Muscle layer of colon (tissue), 2 donors: ENCODE data around the gene SCN2A.

Experiments used
- H3K27ac ChIP-seq: one replicate; pipeline ENCODE4 v1.7.0; 2013; ENCODE audit warnings: low read depth, mild to moderate bottlenecking, low read length, moderate library complexity
- H3K27me3 ChIP-seq, 2 donors: one replicate each; pipeline ENCODE4 v1.7.0; 2013; ENCODE audit warnings: low read length in 2 of 2, mild to moderate bottlenecking in 2 of 2; ENCODE audit not compliant: insufficient read depth in 2 of 2, control insufficient read depth in 1 of 2
- H3K36me3 ChIP-seq: one replicate; pipeline ENCODE4 v1.7.0; 2013; ENCODE audit warnings: mild to moderate bottlenecking, low read length; ENCODE audit not compliant: insufficient read depth
- H3K4me1 ChIP-seq: one replicate; pipeline ENCODE4 v1.7.0; 2013; ENCODE audit warnings: mild to moderate bottlenecking, low read length; ENCODE audit not compliant: insufficient read depth
- H3K4me3 ChIP-seq, 2 donors: one replicate each; pipeline ENCODE4 v1.7.0; 2013; ENCODE audit warnings: low read length in 2 of 2, low read depth in 1 of 2, mild to moderate bottlenecking in 1 of 2, moderate library complexity in 1 of 2
- H3K9ac ChIP-seq: one replicate; pipeline ENCODE4 v1.7.0; 2013; ENCODE audit warnings: low read length
- H3K9me3 ChIP-seq: one replicate; pipeline ENCODE4 v1.7.0; 2013; ENCODE audit warnings: mild to moderate bottlenecking, low read length
- donor health status: abdominal sarcoma.
- donor health status: Adenocarcinoma of cecum.

The SCN2A gene

DNA sequence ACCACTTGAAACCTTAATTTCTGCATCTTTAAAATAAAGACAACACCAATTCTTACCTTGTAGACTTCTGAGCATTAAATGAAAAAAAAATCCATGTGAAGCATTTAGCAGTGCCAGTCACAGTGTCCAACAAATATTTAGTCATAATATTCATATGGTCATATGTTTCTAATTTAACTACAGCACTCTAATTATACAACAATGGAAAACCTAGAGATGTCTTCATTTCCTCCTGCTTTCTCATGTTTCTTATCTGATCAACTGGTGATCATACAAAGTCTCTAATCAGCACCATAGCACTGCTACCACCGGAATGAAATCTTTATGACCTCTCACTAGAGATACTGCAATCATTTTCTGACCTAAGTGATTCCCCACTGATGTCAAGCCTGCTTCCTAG is 25.1 kb upstream of the SCN2A start:
- Histone ChIP-seq H3K4me3 (no peak overlapping the region), H3K27me3 (no peaks in the 10 kb centered on the region), H3K27ac (no peak overlapping the region), H3K9ac (no peak overlapping the region), H3K4me1 (no peaks in the 10 kb centered on the region), H3K36me3 (no peaks in the 10 kb centered on the region), H3K9me3 (no peaks in the 10 kb centered on the region)

DNA sequence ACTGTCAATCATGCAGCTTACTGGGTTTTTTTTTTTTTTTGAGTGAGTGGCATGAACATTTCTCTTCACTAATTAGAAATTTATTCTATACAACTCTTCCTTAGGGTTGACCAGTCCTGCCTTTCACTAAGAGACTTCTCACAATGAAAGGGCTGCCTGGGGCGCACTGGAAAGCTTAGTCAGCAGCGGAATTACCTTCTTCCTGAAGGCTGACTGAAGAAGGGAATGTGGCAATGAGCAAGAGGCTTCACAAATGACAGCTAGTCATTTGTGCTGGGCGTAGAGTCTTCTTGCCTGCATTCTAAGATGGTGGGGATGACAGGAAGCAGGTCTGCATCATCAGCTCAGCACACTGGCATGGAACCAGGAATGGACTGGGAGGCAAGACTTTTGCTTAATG is 19.7 kb upstream of the SCN2A start:
- H3K27ac ChIP-seq, result no peak overlapping the region
- no peaks in the 10 kb centered on the region for H3K27me3 ChIP-seq
- H3K36me3 ChIP-seq, result no peaks in the 10 kb centered on the region
- H3K9me3 ChIP-seq, result no peaks in the 10 kb centered on the region
- no peak overlapping the region for H3K9ac ChIP-seq
- no peak overlapping the region for H3K4me3 ChIP-seq
- no peaks in the 10 kb centered on the region for H3K4me1 ChIP-seq

DNA sequence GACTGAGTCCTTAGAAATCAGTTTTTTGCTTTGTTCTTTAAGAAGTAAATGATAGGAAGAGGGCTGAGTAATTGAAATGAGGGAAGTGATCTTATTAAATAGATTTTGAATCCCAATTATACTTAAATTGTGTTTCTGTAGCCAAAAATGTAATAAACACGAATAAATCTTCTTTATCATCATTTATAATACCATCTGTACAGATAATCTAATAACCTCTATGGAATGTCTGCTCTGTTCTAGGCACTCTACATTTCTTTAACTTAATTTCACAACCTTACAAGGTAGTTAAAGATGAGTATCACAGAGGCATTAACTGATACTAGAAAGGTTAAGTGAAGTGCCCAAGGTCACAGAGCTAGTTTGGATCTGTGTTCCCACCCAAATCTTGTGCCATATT is 14.3 kb upstream of the SCN2A start:
- no peak overlapping the region for H3K4me3 ChIP-seq
- no peak overlapping the region for H3K9ac ChIP-seq
- H3K4me1 ChIP-seq, result no peaks in the 10 kb centered on the region
- H3K27me3 ChIP-seq, result no peaks in the 10 kb centered on the region
- H3K9me3 ChIP-seq, result no peaks in the 10 kb centered on the region
- H3K27ac ChIP-seq, result no peak overlapping the region
- no peaks in the 10 kb centered on the region for H3K36me3 ChIP-seq

DNA sequence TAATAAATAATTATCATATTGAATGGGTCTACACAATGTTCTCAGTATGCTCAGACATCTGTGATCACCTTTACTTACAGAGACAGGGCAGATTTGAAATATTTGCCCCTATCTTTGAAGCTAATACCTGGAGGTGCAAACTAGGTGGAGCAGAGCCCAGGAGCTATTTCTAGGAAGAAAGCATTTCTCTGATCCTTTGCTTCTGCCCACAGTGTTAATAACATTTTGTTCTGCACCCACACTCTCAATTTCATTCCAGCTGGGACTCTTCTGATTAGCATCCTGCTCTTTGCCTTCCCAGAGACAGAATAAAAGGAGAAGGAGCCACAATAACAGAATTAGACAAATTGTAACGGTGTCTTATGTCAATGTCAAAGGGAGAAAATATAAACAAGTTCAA is 11.6 kb upstream of the SCN2A start:
- H3K9me3 ChIP-seq, result no peaks in the 10 kb centered on the region
- no peak overlapping the region for H3K4me3 ChIP-seq
- H3K4me1 ChIP-seq, result no peaks in the 10 kb centered on the region
- H3K27me3 ChIP-seq, result no peaks in the 10 kb centered on the region
- H3K27ac ChIP-seq, result no peak overlapping the region
- H3K9ac ChIP-seq, result no peak overlapping the region
- H3K36me3 ChIP-seq, result no peaks in the 10 kb centered on the region

DNA sequence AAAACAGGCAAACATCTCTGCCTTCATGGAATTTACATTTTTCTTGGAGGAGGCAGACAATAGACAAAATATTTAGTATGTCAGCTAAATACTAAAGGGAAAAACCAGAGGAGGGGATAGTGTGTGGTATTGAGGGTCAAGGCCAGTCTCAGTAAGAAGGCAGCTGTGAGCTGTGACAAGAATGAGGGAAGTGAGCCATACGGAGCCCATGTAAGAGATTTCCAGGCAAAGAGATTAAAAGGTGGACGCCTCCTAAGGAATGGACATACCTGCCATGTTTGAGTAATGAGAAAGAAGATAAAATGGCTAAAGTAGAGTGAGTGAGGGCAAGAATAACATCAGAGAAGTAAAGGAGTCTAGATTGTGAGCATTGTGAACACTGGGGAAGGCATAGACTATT is 2.2 kb upstream of the SCN2A start:
- no peak overlapping the region for H3K9ac ChIP-seq
- H3K27ac ChIP-seq, result no peak overlapping the region

DNA sequence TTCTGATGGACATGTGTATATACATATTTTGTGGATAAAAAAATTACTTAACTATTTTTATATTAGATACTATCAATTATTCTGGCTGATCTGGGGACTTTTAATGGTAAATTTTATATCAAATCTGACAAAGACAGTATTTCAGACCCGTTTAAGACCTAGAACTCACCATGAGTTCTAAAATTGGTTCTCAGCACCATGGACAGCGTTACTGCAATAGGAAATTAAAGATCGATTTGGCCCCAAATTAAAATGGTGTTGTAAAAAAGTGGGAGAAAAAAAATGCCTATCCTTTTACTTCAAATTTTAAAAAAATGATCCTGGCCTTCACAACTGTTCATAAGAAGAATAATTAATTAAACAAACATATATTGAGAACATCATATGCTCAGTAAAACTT is 919 bp upstream of the SCN2A start:
- Histone ChIP-seq H3K36me3 (no peaks in the 10 kb centered on the region), H3K27ac (no peak overlapping the region), H3K4me3 (no peak overlapping the region), H3K9me3 (no peaks in the 10 kb centered on the region), H3K27me3 (no peaks in the 10 kb centered on the region), H3K4me1 (no peaks in the 10 kb centered on the region), H3K9ac (no peak overlapping the region)

More for the DNA sequence above, 2.2 kb upstream of the SCN2A start:
- Histone ChIP-seq H3K9me3 (no peaks in the 10 kb centered on the region), H3K4me3 (no peak overlapping the region), H3K27me3 (no peaks in the 10 kb centered on the region), H3K36me3 (no peaks in the 10 kb centered on the region), H3K4me1 (no peaks in the 10 kb centered on the region)

DNA sequence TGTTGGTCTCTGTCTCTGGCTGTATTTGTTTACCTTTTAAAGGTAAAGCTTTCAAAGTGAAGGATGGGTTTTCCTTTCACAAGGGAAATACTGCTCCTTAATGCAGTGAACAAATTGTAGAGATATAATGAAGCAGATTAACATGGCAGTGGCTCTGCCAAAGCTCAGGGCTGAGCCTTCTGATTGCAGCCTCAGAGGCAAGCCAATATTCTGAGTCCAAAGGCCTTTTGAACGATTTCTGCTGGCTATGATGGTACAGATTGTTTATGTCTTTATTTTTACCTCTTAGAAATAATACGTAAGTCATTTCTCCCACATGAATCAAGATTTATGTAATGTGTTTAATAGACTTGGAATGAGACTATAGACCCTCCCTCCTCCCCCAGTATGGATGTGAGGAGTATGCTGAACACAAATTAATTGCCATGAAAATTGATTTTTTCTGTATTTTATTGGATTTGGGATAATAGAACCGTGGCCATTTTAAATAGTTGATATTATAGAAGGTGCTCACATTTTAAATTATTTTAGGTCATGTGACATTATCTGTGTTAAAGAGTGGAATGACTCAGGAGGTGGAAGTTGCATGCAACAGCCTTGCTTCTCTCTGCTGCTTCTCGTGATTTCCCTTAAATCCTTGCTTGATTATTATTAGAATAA is 772 bp downstream of the SCN2A start:
- Histone ChIP-seq H3K27me3 (no peaks in the 10 kb centered on the region), H3K9ac (no peak overlapping the region), H3K9me3 (no peaks in the 10 kb centered on the region), H3K36me3 (no peaks in the 10 kb centered on the region), H3K4me3 (no peak overlapping the region), H3K4me1 (no peaks in the 10 kb centered on the region), H3K27ac (no peak overlapping the region)

DNA sequence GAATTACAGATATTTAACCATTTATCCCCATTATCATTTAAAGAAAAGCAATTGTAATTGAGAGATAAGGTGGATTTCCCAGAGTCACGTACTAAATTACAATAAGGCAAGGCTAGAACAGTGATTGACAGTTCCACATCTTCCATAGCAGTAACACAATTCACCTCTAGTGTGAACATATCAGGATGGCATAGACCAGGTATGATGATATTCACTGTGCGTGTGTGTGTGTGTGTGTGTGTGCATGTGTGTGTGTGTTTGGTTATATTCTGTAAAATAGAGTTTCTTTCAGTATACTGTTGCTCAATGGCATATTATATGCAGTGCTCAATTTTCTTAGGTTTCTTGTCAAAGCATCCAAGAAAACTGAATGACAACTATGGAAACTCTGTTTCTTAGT is 1.7 kb downstream of the SCN2A start:
- no peaks in the 10 kb centered on the region for H3K4me1 ChIP-seq
- no peaks in the 10 kb centered on the region for H3K9me3 ChIP-seq
- H3K36me3 ChIP-seq, result no peaks in the 10 kb centered on the region
- no peak overlapping the region for H3K9ac ChIP-seq
- no peak overlapping the region for H3K4me3 ChIP-seq
- no peaks in the 10 kb centered on the region for H3K27me3 ChIP-seq
- H3K27ac ChIP-seq, result no peak overlapping the region

DNA sequence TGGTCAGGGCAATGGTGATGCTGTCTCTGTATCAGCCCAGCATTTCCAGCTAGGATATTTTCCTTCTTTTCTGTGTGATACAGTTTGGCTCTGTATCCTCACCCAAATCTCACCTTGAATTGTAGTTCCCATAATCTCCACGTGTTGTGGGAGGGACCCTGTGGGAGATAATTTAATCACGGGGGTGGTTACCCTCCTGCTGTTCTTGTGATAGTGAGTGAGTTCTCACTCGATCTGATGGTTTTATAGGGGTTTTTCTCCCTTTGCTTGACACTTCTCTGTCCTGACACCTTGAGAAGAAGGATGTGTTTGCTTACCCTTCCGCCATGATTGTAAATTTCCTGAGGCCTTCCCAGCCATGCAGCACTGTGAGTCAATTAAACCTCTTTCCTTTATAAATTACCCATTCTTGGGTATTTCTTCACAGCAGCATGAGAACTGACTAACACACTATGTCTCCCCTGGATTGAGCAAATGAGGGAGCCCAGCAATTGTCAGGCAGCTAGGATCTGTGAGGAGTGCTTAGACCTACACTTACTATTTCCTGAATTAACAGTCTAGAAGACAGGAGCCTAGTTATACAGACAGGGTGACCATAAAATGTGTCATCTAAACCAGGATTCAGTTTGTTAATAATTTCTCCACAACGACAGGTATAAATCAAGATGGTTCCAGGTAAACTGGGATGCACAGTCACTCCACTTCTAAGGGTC is 6.0 kb downstream of the SCN2A start:
- no peaks in the 10 kb centered on the region for H3K36me3 ChIP-seq
- no peak overlapping the region for H3K4me3 ChIP-seq
- no peak overlapping the region for H3K27ac ChIP-seq
- no peaks in the 10 kb centered on the region for H3K9me3 ChIP-seq
- no peaks in the 10 kb centered on the region for H3K27me3 ChIP-seq
- H3K4me1 ChIP-seq, result no peaks in the 10 kb centered on the region
- H3K9ac ChIP-seq, result no peak overlapping the region

DNA sequence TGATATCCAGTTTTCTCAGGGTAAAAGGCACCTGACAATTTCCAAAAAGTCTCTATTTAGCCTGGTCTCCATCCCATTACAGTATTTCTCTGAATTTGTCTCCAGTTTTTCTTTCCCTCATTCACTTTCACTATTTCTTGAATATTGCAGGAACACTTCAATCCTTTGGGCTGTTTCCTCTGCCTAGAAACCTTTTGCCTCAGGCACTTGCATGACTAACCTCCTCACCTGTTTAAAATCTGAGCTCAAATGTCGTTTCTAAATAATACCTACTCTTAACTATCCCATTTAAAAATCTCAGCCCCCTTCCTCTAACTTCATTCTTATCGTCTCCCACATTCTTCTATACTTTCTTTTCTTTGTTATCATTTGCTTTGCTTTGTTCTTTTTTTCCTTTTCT is 9.0 kb downstream of the SCN2A start:
- no peaks in the 10 kb centered on the region for H3K27me3 ChIP-seq
- H3K4me3 ChIP-seq, result no peak overlapping the region
- H3K9me3 ChIP-seq, result no peaks in the 10 kb centered on the region
- H3K27ac ChIP-seq, result no peak overlapping the region
- H3K36me3 ChIP-seq, result no peaks in the 10 kb centered on the region
- H3K4me1 ChIP-seq, result no peaks in the 10 kb centered on the region
- H3K9ac ChIP-seq, result no peak overlapping the region

DNA sequence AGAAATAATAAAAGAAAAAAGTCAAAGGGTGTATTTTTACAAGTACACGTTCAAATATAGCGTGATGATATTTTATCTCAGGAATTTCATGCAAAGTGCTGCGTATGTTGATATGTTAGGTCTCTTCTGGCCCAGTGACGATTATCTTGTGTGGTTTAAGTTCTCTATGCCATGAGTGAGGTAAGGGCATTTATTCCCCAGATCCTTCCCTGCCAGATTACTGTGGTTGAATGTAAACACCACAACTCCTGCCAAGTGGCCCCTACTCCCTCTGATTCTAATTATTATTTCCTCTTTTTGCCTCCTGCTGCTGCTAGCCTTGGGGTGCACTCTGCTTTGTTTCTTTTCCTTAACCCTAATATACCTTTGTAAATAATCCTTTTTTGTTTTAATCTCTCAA is 12.2 kb downstream of the SCN2A start:
- H3K4me1 ChIP-seq, result no peaks in the 10 kb centered on the region
- H3K27ac ChIP-seq, result no peak overlapping the region
- H3K4me3 ChIP-seq, result no peak overlapping the region
- H3K9ac ChIP-seq, result no peak overlapping the region
- H3K36me3 ChIP-seq, result no peaks in the 10 kb centered on the region
- H3K9me3 ChIP-seq, result no peaks in the 10 kb centered on the region
- no peaks in the 10 kb centered on the region for H3K27me3 ChIP-seq

DNA sequence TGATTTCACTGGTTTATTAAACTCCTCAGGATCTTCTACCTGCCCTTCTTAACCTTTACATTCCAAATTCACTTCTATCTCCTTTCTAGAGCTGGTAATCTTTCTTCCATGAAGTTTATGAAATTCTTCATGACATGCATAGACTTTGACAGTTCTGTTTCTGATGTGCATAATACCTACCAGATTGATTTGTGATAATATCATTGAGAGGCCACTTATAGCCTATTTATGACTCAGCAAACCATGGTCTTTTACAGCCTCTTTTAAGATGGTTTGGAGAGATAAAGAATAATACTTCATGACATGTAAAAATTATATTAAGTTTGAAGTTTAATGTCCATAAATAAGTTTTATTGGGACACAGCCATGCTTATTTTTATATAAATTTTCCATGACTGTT is 14.0 kb downstream of the SCN2A start:
- H3K4me3 ChIP-seq, result no peak overlapping the region

More for the DNA sequence above, 14.0 kb downstream of the SCN2A start:
- no peaks in the 10 kb centered on the region for H3K36me3 ChIP-seq
- no peak overlapping the region for H3K27ac ChIP-seq
- H3K27me3 ChIP-seq, result no peaks in the 10 kb centered on the region
- no peak overlapping the region for H3K9ac ChIP-seq
- H3K9me3 ChIP-seq, result no peaks in the 10 kb centered on the region
- H3K4me1 ChIP-seq, result no peaks in the 10 kb centered on the region
